ENCODE data around the gene DOCK4. TPM values are rescaled to one million over a fixed set of nuclear protein-coding genes. Genes with fewer than 3 reads are reported as not detected.

Gene DOCK4
- total RNA-seq, 4 donors from 2014 or later, result 12.7 to 28.4 (median 19.5) TPM

DNA sequence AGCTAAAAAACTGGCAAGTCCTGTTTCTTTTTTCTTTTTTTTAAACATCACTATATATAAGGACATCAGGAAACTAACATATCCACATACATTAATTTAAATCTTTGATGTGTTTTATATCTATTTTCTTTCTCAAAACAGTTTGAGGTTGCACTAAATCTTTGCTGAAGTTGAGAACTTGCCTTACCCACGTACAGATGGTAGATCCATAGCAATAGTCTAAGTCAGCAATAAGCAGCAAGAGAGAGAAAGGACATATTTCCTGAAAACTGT is 417.2 kb downstream of the DOCK4 start:
- TF ChIP-seq POLR2A (IDR thresholded peaks at IDR 0.05) (no peak), POLR2AphosphoS5 (IDR thresholded peaks at IDR 0.05) (no peak), CTCF (IDR thresholded peaks at IDR 0.05) (no peak), EP300 (IDR thresholded peaks at IDR 0.05; ENCODE audit: low read depth) (no peak)
- Histone ChIP-seq H3K27ac (no peak overlapping the region), H3K36me3 (no peaks in the 10 kb centered on the region), H3K27me3 (no peaks in the 10 kb centered on the region), H3K4me3 (no peak overlapping the region), H3K4me1 (peaks cover 0 to 2% (median 0%) of the 10 kb centered on the region in 4 donors), H3K9me3 (no peaks in the 10 kb centered on the region)
- in situ Hi-C loops (cut with MboI; ENCODE audit: low pct_ligation_motif_present in 1 of 4, low pct_unique_long_range_greater_than_20kb in 1 of 4, low sequenced_read_pairs in 3 of 4), result no loop called here
- WGBS, 2 donors (ENCODE audit: low coverage in 1 of 2), result 69 to 88% methylated on average over 1 of the region's 1 CpG
- intact Hi-C loops (cut with DNase I; ENCODE audit: low total_unique reads), result no loop called here
- no peak for DNase-seq

DNA sequence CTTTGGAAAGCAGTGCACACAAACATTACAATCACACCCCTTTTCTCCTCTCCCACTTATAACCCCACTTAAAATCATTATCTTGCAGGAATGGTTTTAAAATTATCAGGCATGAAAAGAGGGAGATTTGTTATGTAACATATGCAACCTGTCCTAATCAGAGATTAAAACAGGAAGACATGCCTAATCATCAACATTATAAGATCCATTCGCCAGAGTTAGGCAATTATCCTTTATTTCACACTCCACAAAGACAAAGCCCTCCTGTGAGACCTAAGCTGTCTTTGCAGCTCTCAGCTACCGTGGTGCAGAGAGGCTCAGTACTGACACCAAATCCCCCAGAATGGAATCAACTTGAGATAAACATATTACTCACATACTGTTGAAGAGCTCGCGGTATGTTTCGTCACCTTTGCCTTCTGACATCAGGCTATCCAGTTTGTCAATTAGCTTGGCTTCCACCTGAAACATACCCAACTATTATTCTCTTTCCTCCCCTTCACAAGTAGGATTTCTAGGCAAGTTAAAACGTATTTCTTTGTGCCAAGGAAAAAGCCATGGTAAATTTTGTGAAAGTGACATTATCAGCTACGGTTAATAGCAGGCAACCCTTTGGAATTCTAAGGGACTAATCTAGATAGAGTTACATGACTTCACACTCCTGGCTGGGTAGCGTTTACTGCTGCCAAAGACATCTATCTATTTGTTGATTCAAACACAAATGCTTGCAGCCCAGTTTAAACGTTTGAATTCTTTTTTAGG is 417.7 kb downstream of the DOCK4 start:
- no peaks in the 10 kb centered on the region for H3K27me3 ChIP-seq
- H3K4me1 ChIP-seq, result peaks cover 0 to 2% (median 0%) of the 10 kb centered on the region in 4 donors
- H3K9me3 ChIP-seq, result no peaks in the 10 kb centered on the region
- TF ChIP-seq EP300 (IDR thresholded peaks at IDR 0.05; ENCODE audit: low read depth), result no peak
- no peak for TF ChIP-seq CTCF (IDR thresholded peaks at IDR 0.05)
- DNase-seq, result no peak
- intact Hi-C loops (cut with DNase I; ENCODE audit: low total_unique reads), result no loop called here
- no peak overlapping the region for H3K4me3 ChIP-seq
- WGBS, 2 donors (ENCODE audit: low coverage in 1 of 2), result 61 to 71% methylated on average over 7 to 9 of the region's 9 CpGs
- no peaks in the 10 kb centered on the region for H3K36me3 ChIP-seq
- in situ Hi-C loops (cut with MboI; ENCODE audit: low pct_ligation_motif_present in 1 of 4, low pct_unique_long_range_greater_than_20kb in 1 of 4, low sequenced_read_pairs in 3 of 4), result no loop called here
- no peak overlapping the region for H3K27ac ChIP-seq

DNA sequence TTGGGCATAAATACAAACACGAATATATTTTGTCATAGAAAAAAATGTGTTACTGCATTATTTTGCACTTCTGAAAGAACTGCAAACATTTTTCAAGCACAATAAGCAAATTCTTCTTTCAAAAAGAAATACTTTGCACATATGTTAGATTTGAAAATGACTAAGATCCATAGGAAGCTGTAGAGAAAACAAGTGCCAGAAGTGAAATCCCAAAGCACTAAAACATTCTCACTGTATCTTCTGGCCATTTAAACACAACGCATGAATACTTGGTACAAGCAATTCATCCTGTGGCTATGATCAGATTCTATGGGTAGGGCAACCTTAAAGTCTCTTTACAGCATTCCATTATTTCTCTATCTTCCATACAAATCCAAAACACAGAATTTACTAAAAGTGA is 418.5 kb downstream of the DOCK4 start:
- no peaks in the 10 kb centered on the region for H3K36me3 ChIP-seq
- peaks cover 0 to 2% (median 0%) of the 10 kb centered on the region in 4 donors for H3K4me1 ChIP-seq
- no peak overlapping the region for H3K4me3 ChIP-seq
- no peaks in the 10 kb centered on the region for H3K27me3 ChIP-seq
- intact Hi-C loops (cut with DNase I; ENCODE audit: low total_unique reads), result no loop called here
- TF ChIP-seq POLR2A (IDR thresholded peaks at IDR 0.05) (no peak), CTCF (IDR thresholded peaks at IDR 0.05) (no peak), POLR2AphosphoS5 (IDR thresholded peaks at IDR 0.05) (no peak), EP300 (IDR thresholded peaks at IDR 0.05; ENCODE audit: low read depth) (no peak)
- in situ Hi-C loops (cut with MboI; ENCODE audit: low pct_ligation_motif_present in 1 of 4, low pct_unique_long_range_greater_than_20kb in 1 of 4, low sequenced_read_pairs in 3 of 4), result no loop called here
- 80 to 81% methylated on average over 2 of the region's 2 CpGs for WGBS, 2 donors (ENCODE audit: low coverage in 1 of 2)
- H3K27ac ChIP-seq, result no peak overlapping the region
- no peaks in the 10 kb centered on the region for H3K9me3 ChIP-seq
- no peak for DNase-seq

GRCh38 chr7:111787099-111787498 is 419.1 kb downstream of the DOCK4 start:
- TF ChIP-seq CTCF (IDR thresholded peaks at IDR 0.05), result no peak
- TF ChIP-seq POLR2A (IDR thresholded peaks at IDR 0.05), result no peak
- no peak for TF ChIP-seq POLR2AphosphoS5 (IDR thresholded peaks at IDR 0.05)
- TF ChIP-seq EP300 (IDR thresholded peaks at IDR 0.05; ENCODE audit: low read depth), result no peak
- Histone ChIP-seq H3K27me3 (no peaks in the 10 kb centered on the region), H3K27ac (no peak overlapping the region), H3K36me3 (no peaks in the 10 kb centered on the region), H3K9me3 (no peaks in the 10 kb centered on the region), H3K4me3 (no peak overlapping the region), H3K4me1 (peaks cover 0 to 2% (median 0%) of the 10 kb centered on the region in 4 donors)
- intact Hi-C loops (cut with DNase I; ENCODE audit: low total_unique reads), result no loop called here
- DNase-seq, result no peak
- in situ Hi-C loops (cut with MboI; ENCODE audit: low pct_ligation_motif_present in 1 of 4, low pct_unique_long_range_greater_than_20kb in 1 of 4, low sequenced_read_pairs in 3 of 4), result no loop called here
